ENCODE measurements around the gene AVPI1. TPM values are rescaled to one million over a fixed set of nuclear protein-coding genes. Genes with fewer than 3 reads are reported as not detected.

AVPI1 gene
- total and polyA plus RNA-seq, 8 donors = 3.7 to 9.1 (median 4.6) TPM

- intact Hi-C loops (cut with DNase I) = no loop called here
- no peaks in the 10 kb centered on the region for H3K9me3 ChIP-seq
- FAIRE-seq = no peak
- peak; percentile 3 to 69 (median 64) for ATAC-seq
- TF ChIP-seq CTCF (IDR thresholded peaks at IDR 0.05) = no peak
- peaks cover 0 to 4% (median 0%) of the 10 kb centered on the region in 3 donors for H3K4me1 ChIP-seq
- WGBS, 2 donors = 13 to 14% methylated on average over 62 to 74 of the region's 74 CpGs
- H3K27me3 ChIP-seq = no peaks in the 10 kb centered on the region
- no peaks in the 10 kb centered on the region for H3K36me3 ChIP-seq
- DNase-seq = peak in 4 of 6 donors; percentile 49 to 78 (median 63)
- H3K27ac ChIP-seq = peak overlapping the region; percentile 49 to 81 (median 73)
- H3K4me3 ChIP-seq = peak overlapping the region; percentile 32 to 68 (median 54)
Observed at GRCh38 chr10:97714401-97715258, 27.6 kb upstream of the AVPI1 start.

- Histone ChIP-seq H3K4me3 (peak overlapping the region; percentile 32 to 68 (median 54)), H3K9me3 (no peaks in the 10 kb centered on the region), H3K27me3 (no peaks in the 10 kb centered on the region), H3K4me1 (peaks cover 0 to 4% (median 0%) of the 10 kb centered on the region in 3 donors), H3K27ac (peak overlapping the region; percentile 49 to 81 (median 73)), H3K36me3 (no peaks in the 10 kb centered on the region)
- ATAC-seq (peak; percentile 85 to 87 (median 86)), DNase-seq (peak; percentile 74 to 92 (median 82)), FAIRE-seq (no peak)
- 0 to 1% methylated on average over 45 to 69 of the region's 69 CpGs for WGBS, 2 donors
- no peak for TF ChIP-seq CTCF (IDR thresholded peaks at IDR 0.05)
- intact Hi-C loops (cut with DNase I) = no loop called here
Observed at GRCh38 chr10:97713826-97714400, 26.9 kb upstream of the AVPI1 start.

GRCh38 chr10:97713339-97713825 is 26.3 kb upstream of the AVPI1 start, which contains the start of gene MARVELD1:
Gene MARVELD1, plus strand, starts transcription at chr10:97713730. Its CDS starts 147 bp downstream, at chr10:97713877.
- WGBS, 2 donors = 24 to 34% methylated on average over 26 to 37 of the region's 37 CpGs
- peaks cover 0 to 4% (median 0%) of the 10 kb centered on the region in 3 donors for H3K4me1 ChIP-seq
- intact Hi-C loops (cut with DNase I) = no loop called here
- no peaks in the 10 kb centered on the region for H3K9me3 ChIP-seq
- DNase-seq (peak in 5 of 6 donors; percentile 30 to 69 (median 56)), ATAC-seq (peak in 1 of 4 donors; percentile 15), FAIRE-seq (no peak)
- peak within 1 kb of the TSS; percentile 32 to 68 (median 54) for H3K4me3 ChIP-seq
- no peaks in the 10 kb centered on the region for H3K36me3 ChIP-seq
- H3K27me3 ChIP-seq = no peaks in the 10 kb centered on the region
- peak within 1 kb of the TSS; percentile 49 to 81 (median 73) for H3K27ac ChIP-seq
- no peak for TF ChIP-seq CTCF (IDR thresholded peaks at IDR 0.05)

GRCh38 chr10:97711640-97712572 is 24.9 kb upstream of the AVPI1 start:
- peaks cover 0 to 4% (median 0%) of the 10 kb centered on the region in 3 donors for H3K4me1 ChIP-seq
- FAIRE-seq (no peak), DNase-seq (peak in 1 of 6 donors; percentile 13), ATAC-seq (no peak)
- no peak overlapping the region for H3K27ac ChIP-seq
- intact Hi-C loops (cut with DNase I) = no loop called here
- TF ChIP-seq CTCF (IDR thresholded peaks at IDR 0.05) = no peak
- H3K36me3 ChIP-seq = no peaks in the 10 kb centered on the region
- H3K9me3 ChIP-seq = no peaks in the 10 kb centered on the region
- WGBS, 2 donors = 86 to 91% methylated on average over 9 of the region's 9 CpGs
- H3K4me3 ChIP-seq = no peak overlapping the region
- H3K27me3 ChIP-seq = no peaks in the 10 kb centered on the region

All from pancreas (tissue), 10 donors.